RCC 7860 (cell line): Measurements from ENCODE around the gene USP17L22.
"Not testable (repeated sequence)": the region's sequence is repeated elsewhere in the genome, so short reads cannot be mapped to it uniquely, and the experiment has no call there.

Experiments used
- DNase-seq: peaks from one replicate; pipeline ENCODE4 v3.0.0-alpha.2; 2015; ENCODE audit warnings: low spot score
- FAIRE-seq: peaks from 2 replicates; lab custom pipeline; 2012; peaks lifted over from hg19 to GRCh38; lab: Jason Lieb, UNC

Gene USP17L22

GRCh38 chr4:9267319-9267718 lies at the start of gene USP17L22:
Gene USP17L22 (plus strand): TSS chr4:9267619. CDS start chr4:9267619, 0 bp downstream.
- not testable (repeated sequence) for FAIRE-seq, DNase-seq

GRCh38 chr4:9219852-9220251 lies 47.6 kb upstream of the USP17L22 start, which contains the start of gene USP17L12:
Gene USP17L12 (plus strand): TSS chr4:9220152. CDS start chr4:9220152, 0 bp downstream.
- DNase-seq, FAIRE-seq: not testable (repeated sequence)

- DNase-seq, FAIRE-seq: not testable (repeated sequence)
Observed at GRCh38 chr4:9224596-9224995, 42.8 kb upstream of the USP17L22 start, which contains the start of gene USP17L13. Gene USP17L13 (plus strand): TSS chr4:9224896. CDS start chr4:9224896, 0 bp downstream.

DNA sequence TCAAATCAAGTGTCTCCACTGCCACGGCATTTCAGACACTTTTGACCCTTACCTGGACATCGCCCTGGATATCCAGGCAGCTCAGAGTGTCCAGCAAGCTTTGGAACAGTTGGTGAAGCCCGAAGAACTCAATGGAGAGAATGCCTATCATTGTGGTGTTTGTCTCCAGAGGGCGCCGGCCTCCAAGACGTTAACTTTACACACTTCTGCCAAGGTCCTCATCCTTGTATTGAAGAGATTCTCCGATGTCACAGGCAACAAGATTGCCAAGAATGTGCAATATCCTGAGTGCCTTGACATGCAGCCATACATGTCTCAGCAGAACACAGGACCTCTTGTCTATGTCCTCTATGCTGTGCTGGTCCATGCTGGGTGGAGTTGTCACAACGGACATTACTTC lies 37.2 kb upstream of the USP17L22 start:
- not testable (repeated sequence) for DNase-seq, FAIRE-seq

DNA sequence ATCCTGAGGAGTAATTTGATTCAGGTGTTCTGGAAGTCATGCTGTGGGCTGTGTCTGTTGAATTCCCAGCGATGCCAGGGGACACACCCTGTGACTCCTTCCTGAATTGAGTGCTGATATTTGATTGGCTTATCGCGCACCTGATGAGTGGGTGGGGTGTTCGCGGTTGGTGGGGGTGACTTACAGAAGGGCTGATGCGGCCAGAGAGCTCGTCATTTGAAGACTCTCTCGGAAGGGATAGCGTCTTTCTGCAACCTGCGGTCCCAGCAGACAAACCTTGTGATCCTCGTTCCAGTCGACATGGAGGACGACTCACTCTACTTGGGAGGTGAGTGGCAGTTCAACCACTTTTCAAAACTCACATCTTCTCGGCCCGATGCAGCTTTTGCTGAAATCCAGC lies 33.3 kb upstream of the USP17L22 start, which contains the start of gene USP17L15:
TSS of gene USP17L15 (plus strand) at position 301 of the 400 bp plus-strand sequence. CDS start at position 301, 0 bp downstream.
- DNase-seq, FAIRE-seq: not testable (repeated sequence)

- DNase-seq, result not testable (repeated sequence)
Observed at GRCh38 chr4:9238461-9238860, 29.0 kb upstream of the USP17L22 start.

DNA sequence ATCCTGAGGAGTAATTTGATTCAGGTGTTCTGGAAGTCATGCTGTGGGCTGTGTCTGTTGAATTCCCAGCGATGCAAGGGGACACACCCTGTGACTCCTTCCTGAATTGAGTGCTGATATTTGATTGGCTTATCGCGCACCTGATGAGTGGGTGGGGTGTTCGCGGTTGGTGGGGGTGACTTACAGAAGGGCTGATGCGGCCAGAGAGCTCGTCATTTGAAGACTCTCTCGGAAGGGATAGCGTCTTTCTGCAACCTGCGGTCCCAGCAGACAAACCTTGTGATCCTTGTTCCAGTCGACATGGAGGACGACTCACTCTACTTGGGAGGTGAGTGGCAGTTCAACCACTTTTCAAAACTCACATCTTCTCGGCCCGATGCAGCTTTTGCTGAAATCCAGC lies 23.8 kb upstream of the USP17L22 start, which contains the start of gene USP17L17:
TSS of gene USP17L17 (plus strand) at position 301 of the 400 bp plus-strand sequence. CDS start at position 301, 0 bp downstream.
- DNase-seq, FAIRE-seq: not testable (repeated sequence)

More at GRCh38 chr4:9238461-9238860, 29.0 kb upstream of the USP17L22 start:
- FAIRE-seq, result not testable (repeated sequence)

DNA sequence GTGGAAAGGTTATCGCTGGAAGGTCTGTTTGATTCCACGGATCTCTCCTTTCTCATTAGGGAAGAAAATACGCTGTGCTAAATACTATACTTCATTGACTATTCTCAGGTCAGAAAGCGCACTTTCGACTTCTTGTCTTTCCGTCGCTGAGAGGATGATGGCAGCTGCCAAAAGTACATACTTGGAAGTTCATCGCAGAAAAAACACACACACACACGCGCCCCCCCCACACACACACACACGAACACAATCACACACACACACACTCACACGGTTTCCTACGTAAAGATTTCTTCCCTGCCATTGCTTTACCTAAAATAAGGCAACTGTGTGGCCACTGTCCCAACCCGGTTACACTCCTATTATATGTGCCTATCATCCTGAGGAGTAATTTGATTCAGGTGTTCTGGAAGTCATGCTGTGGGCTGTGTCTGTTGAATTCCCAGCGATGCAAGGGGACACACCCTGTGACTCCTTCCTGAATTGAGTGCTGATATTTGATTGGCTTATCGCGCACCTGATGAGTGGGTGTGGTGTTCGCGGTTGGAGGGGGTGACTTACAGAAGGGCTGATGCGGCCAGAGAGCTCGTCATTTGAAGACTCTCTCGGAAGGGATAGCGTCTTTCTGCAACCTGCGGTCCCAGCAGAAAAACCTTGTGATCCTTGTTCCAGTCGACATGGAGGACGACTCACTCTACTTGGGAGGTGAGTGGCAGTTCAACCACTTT lies 19.3 kb upstream of the USP17L22 start, which contains the start of gene USP17L18:
TSS of gene USP17L18 (plus strand) at position 678 of the 728 bp plus-strand sequence. CDS start at position 678, 0 bp downstream.
- FAIRE-seq, DNase-seq: not testable (repeated sequence)

- DNase-seq, FAIRE-seq: not testable (repeated sequence)
Observed at GRCh38 chr4:9253078-9253477, 14.3 kb upstream of the USP17L22 start, which contains the start of gene USP17L19. Gene USP17L19 (plus strand): TSS chr4:9253378. CDS start chr4:9253378, 0 bp downstream.

- not testable (repeated sequence) for FAIRE-seq, DNase-seq
Observed at GRCh38 chr4:9257824-9258223, 9.6 kb upstream of the USP17L22 start, which contains the start of gene USP17L20. Gene USP17L20 (plus strand): TSS chr4:9258124. CDS start chr4:9258124, 0 bp downstream.

DNA sequence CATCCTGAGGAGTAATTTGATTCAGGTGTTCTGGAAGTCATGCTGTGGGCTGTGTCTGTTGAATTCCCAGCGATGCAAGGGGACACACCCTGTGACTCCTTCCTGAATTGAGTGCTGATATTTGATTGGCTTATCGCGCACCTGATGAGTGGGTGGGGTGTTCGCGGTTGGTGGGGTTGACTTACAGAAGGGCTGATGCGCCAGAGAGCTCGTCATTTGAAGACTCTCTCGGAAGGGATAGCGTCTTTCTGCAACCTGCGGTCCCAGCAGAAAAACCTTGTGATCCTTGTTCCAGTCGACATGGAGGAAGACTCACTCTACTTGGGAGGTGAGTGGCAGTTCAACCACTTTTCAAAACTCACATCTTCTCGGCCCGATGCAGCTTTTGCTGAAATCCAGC lies 4.8 kb upstream of the USP17L22 start, which contains the start of gene USP17L21:
TSS of gene USP17L21 (plus strand) at position 301 of the 400 bp plus-strand sequence. CDS start at position 301, 0 bp downstream.
- FAIRE-seq, DNase-seq: not testable (repeated sequence)

GRCh38 chr4:9271719-9272118 lies 4.3 kb downstream of the USP17L22 start:
- DNase-seq, FAIRE-seq: not testable (repeated sequence)
